SHP77 treated with DMSO at 0.1 percent for 48 hours (cell line): Measurements from ENCODE around the gene OTUD4.
"Not testable (repeated sequence)": the region's sequence is repeated elsewhere in the genome, so short reads cannot be mapped to it uniquely, and the experiment has no call there.

Experiments
- DNase-seq: peaks from one replicate; lab custom pipeline; 2025; lab: John Stamatoyannopoulos, UW

Gene OTUD4

DNA sequence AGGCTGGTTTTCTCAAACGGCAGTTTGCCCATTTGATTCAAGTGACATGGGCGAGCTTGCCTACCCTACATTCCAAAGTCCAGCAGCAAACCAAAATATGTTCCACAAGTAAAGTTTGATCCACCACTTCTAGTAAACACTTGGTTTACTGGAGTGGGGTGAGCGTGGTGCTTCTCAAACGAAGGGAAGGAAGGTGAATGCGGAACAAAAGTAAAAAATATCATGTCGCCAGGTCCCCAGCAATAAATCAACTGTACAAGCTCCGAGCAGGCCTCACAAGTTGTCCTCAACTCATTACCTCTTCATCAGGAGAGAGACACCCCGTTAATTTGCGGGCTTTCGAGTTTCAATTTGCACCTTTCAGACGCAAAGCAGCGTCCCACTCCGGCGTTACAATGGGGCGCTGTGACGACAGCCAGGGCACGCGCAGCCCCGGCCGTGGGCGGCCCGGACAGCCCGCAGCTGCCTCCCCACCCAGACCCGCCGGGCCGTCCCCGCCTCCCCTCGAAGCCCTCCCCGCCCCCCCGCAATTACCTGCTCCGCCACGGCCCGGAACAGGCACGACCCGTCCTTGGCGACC lies 1.0 kb downstream of the OTUD4 start:
- no peak for DNase-seq

GRCh38 chr4:145178740-145179280 lies 1.6 kb downstream of the OTUD4 start:
- no peak for DNase-seq

GRCh38 chr4:145177906-145178538 lies 2.4 kb downstream of the OTUD4 start:
- DNase-seq: no peak

GRCh38 chr4:145177511-145177905 lies 2.9 kb downstream of the OTUD4 start:
- no peak for DNase-seq

DNA sequence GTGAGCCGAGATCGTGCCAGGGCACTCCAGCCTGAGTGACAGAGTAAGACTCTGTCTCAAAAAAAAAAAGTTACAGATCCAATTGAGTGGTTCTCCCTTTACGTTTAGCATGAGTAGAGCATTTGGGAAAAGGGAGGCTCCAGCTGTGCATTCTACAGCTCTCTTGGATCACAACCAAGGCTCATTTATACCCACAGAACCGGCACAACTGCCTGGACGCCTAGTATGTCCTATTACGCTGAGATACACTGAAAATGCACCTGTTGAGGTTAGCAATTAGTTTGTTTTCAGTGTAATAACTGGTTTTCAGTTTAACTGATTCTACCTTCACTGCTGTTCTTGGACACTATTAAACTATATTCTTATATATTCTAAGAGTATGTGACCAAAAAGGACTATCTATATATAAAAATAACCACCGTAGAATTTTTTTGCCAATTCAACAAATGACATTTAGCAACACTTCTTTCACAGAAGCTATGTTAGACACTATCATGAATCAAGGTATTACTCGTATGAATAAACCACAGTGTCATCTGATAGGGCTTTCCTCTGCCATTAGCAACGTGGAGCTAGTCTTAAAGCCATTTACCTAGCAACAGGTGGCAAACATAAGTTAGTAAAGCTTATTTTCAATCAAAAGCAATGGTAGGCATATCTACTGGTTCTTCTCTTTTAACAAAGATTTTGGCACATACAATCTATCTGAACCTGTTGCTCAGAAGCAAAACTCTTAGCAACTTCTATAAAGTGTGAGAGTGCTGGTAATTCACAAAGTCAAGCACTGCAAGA lies 3.6 kb downstream of the OTUD4 start:
- DNase-seq: no peak

GRCh38 chr4:145171911-145172310 lies 8.5 kb downstream of the OTUD4 start:
- no peak for DNase-seq

DNA sequence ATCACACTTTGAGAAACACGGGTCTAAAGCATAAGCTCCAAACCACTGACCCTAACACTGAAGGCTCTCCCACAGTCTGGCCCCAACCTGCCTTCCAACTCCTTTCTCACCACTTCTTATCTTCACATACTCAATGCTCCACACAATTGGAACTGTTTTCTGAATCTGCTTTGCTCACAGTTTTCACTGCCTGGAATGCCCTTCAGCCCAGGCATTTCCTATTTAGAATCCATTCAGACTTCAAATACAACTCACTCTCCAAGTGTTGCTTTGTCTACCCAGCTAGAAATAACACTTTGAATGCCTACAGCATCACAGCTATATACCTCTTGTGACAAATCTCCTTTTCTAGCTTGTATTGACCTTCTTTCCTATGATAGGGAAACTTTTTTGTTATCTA lies 10.2 kb downstream of the OTUD4 start:
- DNase-seq: no peak

GRCh38 chr4:145168581-145169187 lies 11.7 kb downstream of the OTUD4 start:
- no peak for DNase-seq

DNA sequence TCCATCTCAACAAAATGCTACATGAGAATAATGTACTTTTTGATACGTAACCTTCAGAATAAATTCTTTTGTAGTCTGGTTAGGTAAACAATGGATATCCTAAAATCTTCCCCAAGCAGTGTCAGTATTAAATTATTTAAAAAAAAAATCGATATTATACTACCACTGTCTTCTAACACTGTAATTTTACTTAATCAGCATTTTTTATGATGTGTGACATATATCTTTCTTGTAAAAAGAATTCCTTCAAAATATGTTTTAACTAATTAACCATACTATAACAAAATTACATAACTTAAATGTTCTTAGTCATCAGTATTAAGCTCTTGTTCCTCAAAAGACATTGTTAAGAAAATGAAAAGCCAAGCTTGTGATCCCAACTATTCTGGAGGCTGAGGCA lies 12.5 kb downstream of the OTUD4 start:
- no peak for DNase-seq

DNA sequence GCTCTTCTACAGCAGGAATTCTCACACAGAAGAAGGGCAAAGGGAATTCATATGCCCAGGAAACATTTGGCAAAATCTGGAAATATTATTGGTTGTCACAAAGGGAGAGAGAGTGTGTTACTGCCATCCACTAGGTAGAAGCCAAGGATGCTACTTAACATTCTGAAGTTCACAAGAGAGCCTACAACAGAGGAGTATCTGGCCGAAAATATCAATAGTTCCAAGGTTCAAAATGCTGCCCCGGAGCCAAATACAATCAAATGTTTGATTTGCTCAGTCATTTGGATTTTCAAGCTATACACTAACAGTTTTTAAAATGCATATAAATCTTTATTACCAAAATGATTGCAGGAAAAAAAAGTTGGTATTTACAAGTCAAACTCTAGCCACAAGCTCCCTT lies 18.8 kb downstream of the OTUD4 start:
- no peak for DNase-seq

DNA sequence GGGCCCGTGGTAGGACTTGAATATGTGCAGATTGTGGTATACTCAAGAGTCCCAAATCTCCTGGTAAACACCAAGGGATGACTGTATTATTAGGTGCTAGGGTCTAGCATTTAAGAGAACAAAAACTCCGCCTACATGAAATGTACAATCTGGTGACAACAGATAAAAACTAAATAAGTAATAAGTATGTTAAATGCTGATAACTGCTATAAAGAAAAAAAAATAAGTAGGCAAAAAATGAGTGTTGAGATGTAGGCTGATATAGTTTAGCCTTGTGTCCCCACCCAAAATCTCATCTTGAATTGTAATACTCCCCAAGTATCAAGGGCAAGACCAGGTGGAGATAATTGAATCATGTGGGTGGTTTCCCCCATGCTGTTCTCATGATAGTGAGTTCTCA lies 23.4 kb downstream of the OTUD4 start:
- DNase-seq: no peak

DNA sequence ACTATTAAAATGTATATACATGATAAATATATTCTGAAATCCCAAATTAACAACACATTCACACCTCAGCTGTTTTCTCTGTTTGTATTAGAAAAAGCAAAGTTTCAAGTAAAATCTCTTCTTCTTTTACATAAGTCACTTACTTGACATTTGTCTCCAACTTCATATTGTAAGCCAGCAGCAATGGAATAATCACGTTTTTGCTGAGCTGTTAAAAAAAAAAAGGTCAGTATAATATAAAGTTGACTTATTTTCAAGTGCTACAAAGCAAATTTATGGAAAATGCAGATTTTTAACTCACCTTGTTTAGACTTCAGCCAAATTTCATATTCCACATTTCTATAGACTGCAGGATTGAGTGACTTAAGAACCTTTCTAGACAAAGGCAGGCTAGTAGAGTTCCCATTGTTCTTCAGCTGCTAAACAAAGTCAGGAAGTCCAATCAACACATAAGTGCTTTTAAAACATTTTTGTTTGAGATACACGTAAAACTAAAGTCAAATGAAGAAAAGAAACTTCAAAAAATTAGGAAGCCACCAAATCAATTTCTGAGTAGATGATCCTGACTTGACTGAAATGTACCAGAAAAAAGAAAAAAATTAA lies 25.0 kb downstream of the OTUD4 start:
- no peak for DNase-seq

DNA sequence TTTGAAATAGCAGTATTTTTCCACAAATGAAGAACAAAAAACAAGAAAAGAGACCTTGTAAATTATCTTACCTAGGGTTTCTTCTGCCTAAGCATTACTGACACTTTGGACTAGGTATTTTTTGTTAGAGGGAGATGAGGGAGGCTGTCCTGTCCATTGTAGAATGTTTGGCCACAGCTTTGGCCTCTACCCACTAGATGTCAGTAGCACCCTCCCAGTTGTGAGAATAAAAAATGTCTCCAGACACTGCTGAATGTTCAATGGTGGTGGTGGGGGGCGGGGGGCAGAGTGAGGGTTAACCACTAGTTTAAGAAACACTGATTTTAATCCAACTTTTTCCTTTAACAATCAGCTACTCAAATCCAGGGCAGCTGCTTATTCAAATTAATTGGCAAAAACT lies 25.8 kb downstream of the OTUD4 start:
- no peak for DNase-seq

DNA sequence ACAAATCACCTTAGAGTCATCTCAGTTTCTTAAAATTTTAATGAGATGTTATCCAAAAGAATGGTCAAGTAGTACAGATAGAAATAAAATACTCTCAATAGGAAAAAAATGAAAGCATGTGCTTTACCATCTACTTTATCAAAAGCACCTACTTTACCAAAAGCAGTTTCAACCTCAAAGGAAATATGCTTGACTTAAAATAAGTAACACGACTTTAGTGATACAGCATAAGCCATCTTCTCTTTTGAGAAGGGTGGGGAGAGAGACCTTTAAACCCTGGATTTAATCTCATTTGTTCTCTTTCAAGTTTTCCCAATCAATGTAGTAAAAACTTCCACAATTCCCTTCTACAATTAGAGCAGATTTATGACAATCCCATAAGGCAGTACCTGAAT lies 26.5 kb downstream of the OTUD4 start:
- DNase-seq: no peak

- no peak for DNase-seq
Measured at GRCh38 chr4:145153181-145153903, 27.0 kb downstream of the OTUD4 start.

GRCh38 chr4:145148980-145149379 lies 31.4 kb downstream of the OTUD4 start:
- no peak for DNase-seq

DNA sequence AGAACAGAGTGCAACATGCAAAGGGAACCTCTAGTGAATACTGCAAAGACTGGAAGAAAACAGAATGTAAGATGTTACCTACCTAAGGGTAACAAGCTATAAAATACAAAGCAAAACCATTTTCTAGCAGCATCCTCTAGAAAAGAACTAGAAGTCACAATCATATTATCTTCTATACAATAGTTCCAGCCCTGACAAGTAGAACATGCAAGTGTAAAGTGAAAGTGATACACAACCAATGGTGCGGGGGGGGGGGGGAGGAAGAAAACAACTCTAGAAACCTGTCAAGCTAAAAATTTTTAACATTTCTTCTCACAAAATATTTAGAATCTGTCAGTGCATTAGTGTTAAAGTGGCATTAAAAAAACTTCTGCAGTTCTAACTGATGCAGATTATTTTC lies 44.2 kb downstream of the OTUD4 start:
- not testable (repeated sequence) for DNase-seq

GRCh38 chr4:145132511-145133098 lies 47.8 kb downstream of the OTUD4 start:
- no peak for DNase-seq

DNA sequence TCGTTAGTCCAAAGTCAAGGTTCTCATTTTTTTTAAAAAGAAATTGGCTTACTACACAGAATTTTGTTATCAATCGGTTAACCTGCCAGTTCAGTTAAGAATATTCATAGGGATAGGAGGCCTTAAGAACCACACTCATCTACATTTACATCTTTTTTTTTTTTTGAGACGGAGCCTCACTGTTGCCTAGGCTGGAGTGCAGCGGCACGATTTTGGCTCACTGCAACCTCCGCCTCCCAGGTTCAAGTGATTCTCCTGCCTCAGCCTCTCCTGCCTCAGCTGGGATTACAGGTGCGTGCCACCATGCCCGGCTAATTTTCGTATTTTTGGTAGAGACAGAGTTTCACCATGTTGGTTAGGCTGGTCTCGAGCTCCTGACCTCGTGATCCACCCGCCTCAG lies 48.5 kb downstream of the OTUD4 start:
- DNase-seq: no peak

DNA sequence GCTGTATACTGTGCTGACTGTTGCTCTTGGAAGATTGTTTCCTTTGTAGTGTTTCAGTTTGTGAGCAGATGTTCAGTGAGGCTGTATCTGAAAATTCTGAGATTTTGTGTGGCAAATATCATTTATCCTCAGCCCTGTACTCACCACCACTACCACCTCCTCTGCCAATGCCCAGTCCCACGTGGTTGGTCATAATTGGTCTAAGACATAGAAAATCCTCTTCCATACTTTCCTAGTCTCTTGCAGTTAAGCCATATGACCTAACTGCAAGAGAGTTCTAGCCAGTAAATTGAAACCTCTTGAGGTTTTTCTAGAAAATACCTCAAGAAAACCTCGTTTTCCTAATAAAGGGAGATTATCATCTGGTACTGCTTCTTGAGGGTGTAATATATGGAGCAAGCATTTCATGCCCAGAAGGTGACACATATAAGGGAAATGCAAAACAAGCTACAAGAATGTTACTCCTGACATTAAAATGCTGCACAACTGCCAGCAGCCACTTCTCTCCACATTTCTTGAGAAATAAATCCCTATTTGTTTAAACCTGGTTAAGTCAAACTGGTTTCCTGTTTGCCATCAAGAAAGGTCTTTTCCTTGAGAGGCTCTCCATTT lies 49.5 kb downstream of the OTUD4 start:
- no peak for DNase-seq

DNA sequence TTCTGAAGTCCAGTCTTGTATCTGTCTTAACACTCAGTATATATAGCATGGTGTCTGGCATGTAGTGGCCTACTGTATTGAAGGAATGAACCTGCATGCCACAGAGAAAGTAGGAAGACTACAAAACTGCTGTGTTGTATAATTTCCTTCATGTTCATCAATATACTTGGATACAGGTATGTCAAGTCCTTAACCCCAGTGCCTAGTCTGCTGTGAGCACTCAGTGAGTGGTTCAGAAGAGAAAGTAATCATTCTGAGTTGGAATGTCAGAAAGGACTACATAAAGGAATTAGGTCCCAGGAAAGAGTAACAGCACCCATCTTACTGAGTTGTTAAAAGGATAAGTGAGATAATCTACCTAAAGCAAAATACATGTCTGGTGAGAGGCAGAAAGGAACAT lies 50.3 kb downstream of the OTUD4 start:
- DNase-seq: no peak
